A549 (cell line): ENCODE results near the gene ST8SIA4. TPM values are rescaled to one million over a fixed set of nuclear protein-coding genes. Genes with fewer than 3 reads are reported as not detected.

Source experiments
- ATAC-seq, 2 experiments: fragments of 200-7000 bp in 1 of 2; fragments of >200 bp in 1 of 2; cut with Nextera tagmentation in 1 of 2; cut with Tn5 transposase in 1 of 2; 3 replicates each; pipeline versions ENCODE4 v1.8.0 to v1.9.1; 2018 to 2020; ENCODE audit warnings: mild to moderate bottlenecking in 1 of 2, moderate library complexity in 1 of 2
- CTCF ChIA-PET: fragments of 300-600 bp; sonication (Branson Sonifier 250); formaldehyde crosslinking; extraction: SDS; loops from one replicate; lab custom pipeline; 2021; ENCODE audit warnings: antibody characterized with exemption, inconsistent platforms; lab: Yijun Ruan, JAX
- POLR2A ChIA-PET: fragments of 350-600 bp; formaldehyde crosslinking; extraction: SDS; loops from one replicate; lab custom pipeline; 2021; ENCODE audit warnings: antibody characterized with exemption, inconsistent platforms; lab: Yijun Ruan, JAX
- DNase-seq, 2 experiments: peaks; one replicate each; pipeline versions ENCODE4 v3.0.0 to v3.0.0-alpha.2; 2011 to 2016; ENCODE audit warnings: low read depth in 1 of 2, low spot score in 1 of 2
- FAIRE-seq: peaks from 2 replicates; lab custom pipeline; 2011; peaks lifted over from hg19 to GRCh38; lab: Jason Lieb, UNC
- H3K27ac ChIP-seq, 2 experiments: fragments of >200 bp; sonication (Bioruptor Twin); formaldehyde crosslinking; 3 replicates each; pipeline ENCODE4 v1.5.1; 2016 to 2017
- H3K4me1 ChIP-seq: fragments of >200 bp; sonication (Bioruptor Twin); formaldehyde crosslinking; 3 replicates; pipeline ENCODE4 v1.6.1; 2016
- H3K4me2 ChIP-seq: fragments of >200 bp; sonication (Bioruptor Twin); formaldehyde crosslinking; 3 replicates; pipeline ENCODE4 v1.6.1; 2016
- H3K4me3 ChIP-seq: fragments of >200 bp; sonication (Bioruptor Twin); formaldehyde crosslinking; 3 replicates; pipeline ENCODE4 v1.5.1; 2016
- H3K9me3 ChIP-seq: fragments of >200 bp; sonication (Bioruptor Twin); formaldehyde crosslinking; 3 replicates; pipeline ENCODE4 v1.6.1; 2016
- BHLHE40 ChIP-seq: IDR thresholded peaks from 2 replicates; pipeline ENCODE4 v1.6.1; 2012; ENCODE audit warnings: low read depth, low read length, inconsistent platforms
- CBX2 ChIP-seq: fragments of 200-600 bp; sonication (generic); IDR thresholded peaks from 2 replicates; pipeline ENCODE4 v1.6.1; 2016; ENCODE audit warnings: low read depth, mild to moderate bottlenecking, borderline replicate concordance
- CBX8 ChIP-seq: fragments of 200-600 bp; sonication (generic); IDR thresholded peaks from 2 replicates; pipeline ENCODE4 v1.6.1; 2016
- CEBPB ChIP-seq, 2 experiments: fragments of >200 bp in 1 of 2; sonication (Bioruptor Twin) in 1 of 2; formaldehyde crosslinking in 1 of 2; IDR thresholded peaks; 2 replicates each; pipeline ENCODE4 v1.6.1; 2012 to 2016
- CHD4 ChIP-seq: fragments of 200-600 bp; sonication (generic); IDR thresholded peaks from 2 replicates; pipeline ENCODE4 v1.6.1; 2016; ENCODE audit warnings: antibody characterized with exemption, mild to moderate bottlenecking, borderline replicate concordance
- CTCF ChIP-seq: fragments of >200 bp; sonication (Bioruptor Twin); formaldehyde crosslinking; IDR thresholded peaks from 3 replicates; pipeline ENCODE4 v1.5.1; 2016
- EHMT2 ChIP-seq: fragments of 200-600 bp; sonication (generic); IDR thresholded peaks from 2 replicates; pipeline ENCODE4 v1.6.1; 2016; ENCODE audit warnings: antibody characterized with exemption, low read depth, mild to moderate bottlenecking, moderate library complexity
- ESRRA ChIP-seq: fragments of 150-350 bp; IDR thresholded peaks from 2 replicates; pipeline ENCODE4 v1.6.1; 2014; ENCODE audit warnings: mild to moderate bottlenecking, low read length, borderline replicate concordance
- FOXS1 ChIP-seq: fragments of 250-450 bp; sonication (Bioruptor Pico); IDR thresholded peaks from 2 replicates; pipeline ENCODE4 v1.5.0; 2020; ENCODE audit warnings: mild to moderate bottlenecking, moderate library complexity
- HDAC2 ChIP-seq: fragments of 200-600 bp; sonication (generic); IDR thresholded peaks from 2 replicates; pipeline ENCODE4 v1.6.1; 2016
- HOXB13 ChIP-seq: fragments of 250-450 bp; sonication (Bioruptor Pico); IDR thresholded peaks from 2 replicates; pipeline ENCODE4 v1.5.0; 2020; ENCODE audit warnings: low read depth, mild to moderate bottlenecking, moderate library complexity
- MYC ChIP-seq: IDR thresholded peaks from 2 replicates; pipeline ENCODE4 v1.6.1; 2012; ENCODE audit warnings: mild to moderate bottlenecking, inconsistent platforms, low read length, improper control_type of control experiment, borderline replicate concordance
- NR3C1 ChIP-seq: fragments of >200 bp; sonication (Bioruptor Twin); formaldehyde crosslinking; IDR thresholded peaks from 3 replicates; pipeline ENCODE4 v1.6.1; 2017
- POLR2AphosphoS2 ChIP-seq: conservative IDR thresholded peaks from 2 replicates; pipeline ENCODE4 v1.6.1; 2012; ENCODE audit warnings: low read length, improper control_type of control experiment, inconsistent platforms
- RNF2 ChIP-seq: fragments of 200-600 bp; sonication (generic); IDR thresholded peaks from 2 replicates; pipeline ENCODE4 v1.6.1; 2016; ENCODE audit warnings: low read depth, mild to moderate bottlenecking, antibody characterized with exemption, moderate library complexity, borderline replicate concordance
- TFCP2L1 ChIP-seq: fragments of 250-450 bp; sonication (Bioruptor Pico); IDR thresholded peaks from 2 replicates; pipeline ENCODE4 v1.5.0; 2021; ENCODE audit warnings: mild to moderate bottlenecking
- ZC3H11A ChIP-seq: fragments of 450-650 bp; IDR thresholded peaks from 2 replicates; pipeline ENCODE4 v1.6.1; 2014; ENCODE audit warnings: antibody characterized with exemption, mild to moderate bottlenecking
- ZFP36 ChIP-seq: fragments of 450-650 bp; IDR thresholded peaks from 2 replicates; pipeline ENCODE4 v1.6.1; 2014; ENCODE audit warnings: borderline replicate concordance; ENCODE audit not compliant: partially characterized antibody
- ZNF302 ChIP-seq: fragments of 250-450 bp; sonication (Bioruptor Pico); IDR thresholded peaks from 2 replicates; pipeline ENCODE4 v1.9.0; 2021; ENCODE audit warnings: inconsistent platforms, mild to moderate bottlenecking, moderate library complexity
- WGBS: methylation state at CpG from one replicate; pipeline ENCODE4 v1.1.6; 2017; ENCODE audit errors: missing lambda C conversion rate; 5-methylcytosine and 5-hydroxymethylcytosine counted together
- polyA plus RNA-seq, 4 experiments: library from polyadenylated mRNA; depleted of rRNA in 3 of 4; stranded (reverse); fragments of >200 nt; fragmentation: RNase III in 1 of 4; extraction: RNeasy Plus Mini Kit Qiagen cat#74134 plus additional on column Dnase treatment in 1 of 4; gene quantifications; 2 replicates in 3 of 4; 3 replicates in 1 of 4; pipeline ENCODE4 v1.2.3, GENCODE V29; 2011 to 2017
- TF ChIP-seq, protein P1 (sequence below): fragments of >200 bp; sonication (Bioruptor Twin); formaldehyde crosslinking; IDR thresholded peaks from 3 replicates; pipeline ENCODE4 v1.6.1; 2016
- TF ChIP-seq, protein P2 (sequence below): fragments of 250-450 bp; sonication (Bioruptor Pico); IDR thresholded peaks from 2 replicates; pipeline ENCODE4 v1.5.0; 2020; ENCODE audit warnings: low read depth, mild to moderate bottlenecking, moderate library complexity

Gene ST8SIA4
- polyA plus RNA-seq, 2 of the 4 experiments (the other 2 are of a cell fraction) = 0.85 to 7.1 TPM

DNA sequence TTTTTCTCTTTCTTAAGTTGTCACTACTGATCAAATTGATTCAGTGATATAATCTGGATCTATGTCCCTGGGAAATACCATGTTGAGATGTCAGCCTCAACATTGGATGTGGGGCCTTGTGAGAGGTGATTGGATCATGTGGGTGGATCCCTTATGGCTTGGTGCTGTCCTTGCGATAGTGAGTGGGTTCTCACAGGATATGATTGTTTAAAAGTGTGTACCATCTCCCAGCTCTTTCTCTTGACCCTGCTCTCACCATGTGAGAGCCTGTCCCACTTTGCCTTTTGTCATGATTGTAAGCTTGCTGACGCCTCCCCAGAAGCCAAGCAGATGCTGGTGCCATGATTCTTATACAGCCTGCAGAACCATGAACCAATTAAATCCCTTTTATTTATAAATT lies 68.6 kb downstream of the ST8SIA4 start:
- no peak overlapping the region for H3K27ac ChIP-seq
- ATAC-seq = no peak
- TF ChIP-seq TFCP2L1 = no peak
- no peak for TF ChIP-seq NR3C1
- TF ChIP-seq ZNF302 (CRISPR knock-in tag) = no peak
- TF ChIP-seq MYC = no peak
- no peak for TF ChIP-seq CTCF
- TF ChIP-seq, protein P1, sequence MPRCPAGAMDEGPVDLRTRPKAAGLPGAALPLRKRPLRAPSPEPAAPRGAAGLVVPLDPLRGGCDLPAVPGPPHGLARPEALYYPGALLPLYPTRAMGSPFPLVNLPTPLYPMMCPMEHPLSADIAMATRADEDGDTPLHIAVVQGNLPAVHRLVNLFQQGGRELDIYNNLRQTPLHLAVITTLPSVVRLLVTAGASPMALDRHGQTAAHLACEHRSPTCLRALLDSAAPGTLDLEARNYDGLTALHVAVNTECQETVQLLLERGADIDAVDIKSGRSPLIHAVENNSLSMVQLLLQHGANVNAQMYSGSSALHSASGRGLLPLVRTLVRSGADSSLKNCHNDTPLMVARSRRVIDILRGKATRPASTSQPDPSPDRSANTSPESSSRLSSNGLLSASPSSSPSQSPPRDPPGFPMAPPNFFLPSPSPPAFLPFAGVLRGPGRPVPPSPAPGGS = no peak
- no peak for TF ChIP-seq CBX2
- no peak for TF ChIP-seq RNF2
- TF ChIP-seq, protein P2, sequence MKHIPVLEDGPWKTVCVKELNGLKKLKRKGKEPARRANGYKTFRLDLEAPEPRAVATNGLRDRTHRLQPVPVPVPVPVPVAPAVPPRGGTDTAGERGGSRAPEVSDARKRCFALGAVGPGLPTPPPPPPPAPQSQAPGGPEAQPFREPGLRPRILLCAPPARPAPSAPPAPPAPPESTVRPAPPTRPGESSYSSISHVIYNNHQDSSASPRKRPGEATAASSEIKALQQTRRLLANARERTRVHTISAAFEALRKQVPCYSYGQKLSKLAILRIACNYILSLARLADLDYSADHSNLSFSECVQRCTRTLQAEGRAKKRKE (CRISPR knock-in tag) = no peak
- TF ChIP-seq ZC3H11A = no peak
- no peak for TF ChIP-seq HDAC2
- TF ChIP-seq, all 56 proteins: peak for 0
- Histone ChIP-seq H3K4me2 (no peak overlapping the region), H3K4me1 (peaks cover 15% of the 10 kb centered on the region; the same call in 2 of the 3 replicates), H3K9me3 (no peaks in the 10 kb centered on the region), H3K4me3 (no peak overlapping the region)
- DNase-seq (no peak), FAIRE-seq (no peak)
- 92% methylated on average over 2 of the region's 2 CpGs for WGBS
- ChIA-PET CTCF (interaction anchor here (1.1 kb wide), 1 partner anchor 15 kb away, joined by 3 read pairs; no protein-coding TSS in a partner anchor), POLR2A (no interaction called here)

DNA sequence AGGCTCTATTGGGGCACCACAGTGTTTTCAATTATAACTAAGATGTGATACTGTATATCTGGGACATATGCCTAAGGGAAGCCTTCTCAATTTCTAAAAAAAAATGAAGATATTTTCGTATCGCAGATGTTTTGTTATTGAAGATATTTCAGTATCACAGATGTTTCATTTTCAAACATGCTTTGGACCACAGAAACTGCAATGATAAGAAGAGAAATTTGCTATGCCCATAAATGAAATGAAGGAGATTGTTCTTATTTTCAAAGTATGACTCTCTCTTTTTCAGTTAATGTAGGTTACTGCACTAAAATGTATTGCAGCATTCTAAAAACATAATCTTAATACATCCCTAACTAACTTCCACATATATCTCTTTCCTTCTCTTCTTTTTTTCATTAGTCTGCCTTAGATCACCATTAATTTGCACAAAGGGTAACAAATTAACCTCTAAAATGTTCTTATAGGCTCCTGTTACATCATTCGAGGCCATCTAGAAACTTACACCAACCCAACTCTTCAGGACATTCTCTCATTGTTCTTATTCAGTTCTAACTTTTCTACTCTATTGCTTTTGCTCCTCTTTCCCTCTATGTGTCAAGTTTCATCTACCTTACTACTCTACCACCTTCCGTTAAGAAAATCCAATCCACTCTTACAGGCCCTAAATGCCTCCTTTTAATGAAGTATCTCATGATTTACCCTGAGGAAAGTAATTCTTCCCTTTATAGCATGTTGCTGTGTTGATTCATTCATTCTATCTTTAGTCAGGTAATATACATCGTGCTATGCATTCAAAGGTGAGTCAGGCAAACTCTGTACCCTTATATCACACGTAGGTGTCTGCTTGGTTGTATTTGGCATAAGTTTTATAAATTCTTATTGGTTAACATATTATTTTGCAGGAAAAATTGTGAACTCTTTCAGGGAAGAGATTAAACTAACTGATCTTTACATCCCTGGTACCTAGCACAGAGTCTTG lies 70.5 kb downstream of the ST8SIA4 start:
- no peak overlapping the region for H3K4me3 ChIP-seq
- H3K4me1 ChIP-seq = peaks cover 9% of the 10 kb centered on the region; the same call in 2 of the 3 replicates
- ChIA-PET POLR2A (no interaction called here), CTCF (no interaction called here)
- TF ChIP-seq, protein P2 (CRISPR knock-in tag) = no peak
- TF ChIP-seq POLR2AphosphoS2 (no peak), FOXS1 (CRISPR knock-in tag) (no peak), BHLHE40 (no peak), EHMT2 (no peak), ZFP36 (no peak), CBX8 (no peak), TFCP2L1 (no peak), HOXB13 (no peak), CEBPB (IDR thresholded peaks at IDR 0.05) (no peak), CHD4 (no peak), ESRRA (no peak), ZNF302 (CRISPR knock-in tag) (no peak)
- TF ChIP-seq, protein P1 = no peak
- no peak overlapping the region for H3K27ac ChIP-seq
- 85% methylated on average over 6 of the region's 6 CpGs for WGBS
- no peaks in the 10 kb centered on the region for H3K9me3 ChIP-seq
- ATAC-seq (no peak), FAIRE-seq (no peak), DNase-seq (no peak)
- H3K4me2 ChIP-seq = no peak overlapping the region
